ENCODE measurements around the gene MYO1D.

DNA sequence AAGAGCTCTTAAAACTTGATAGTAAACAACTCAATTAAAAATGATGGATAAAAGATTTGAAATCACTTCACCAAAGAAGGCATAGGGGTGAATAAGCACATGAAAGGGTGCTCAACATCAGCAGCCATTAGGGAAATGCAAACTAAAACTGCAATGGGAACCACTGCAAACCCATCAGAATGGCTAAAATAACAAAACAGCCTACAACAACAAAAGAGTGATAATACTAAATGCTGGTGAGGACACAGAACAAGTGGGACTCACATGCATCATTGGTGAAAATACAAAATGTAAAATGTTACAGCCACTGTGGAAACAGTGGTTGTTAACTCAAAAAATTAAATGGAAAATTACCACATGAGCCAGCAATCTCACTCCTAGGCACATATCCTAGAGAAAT is 268.7 kb downstream of the MYO1D start:
- TF ChIP-seq SP1 (IDR thresholded peaks at IDR 0.05) (no peak), FOXA1 (IDR thresholded peaks at IDR 0.05) (no peak), FOXM1 (IDR thresholded peaks at IDR 0.05; ENCODE audit: borderline replicate concordance) (no peak), SUZ12 (IDR thresholded peaks at IDR 0.05) (no peak), NFRKB (IDR thresholded peaks at IDR 0.05) (no peak), ARNT (IDR thresholded peaks at IDR 0.05) (no peak), ZNF384 (IDR thresholded peaks at IDR 0.05) (no peak), CTBP1 (IDR thresholded peaks at IDR 0.05; ENCODE audit: borderline replicate concordance) (no peak), LEF1 (IDR thresholded peaks at IDR 0.05; ENCODE audit: borderline replicate concordance) (no peak), ELF4 (IDR thresholded peaks at IDR 0.05) (no peak)
- TF ChIP-seq, protein P1, sequence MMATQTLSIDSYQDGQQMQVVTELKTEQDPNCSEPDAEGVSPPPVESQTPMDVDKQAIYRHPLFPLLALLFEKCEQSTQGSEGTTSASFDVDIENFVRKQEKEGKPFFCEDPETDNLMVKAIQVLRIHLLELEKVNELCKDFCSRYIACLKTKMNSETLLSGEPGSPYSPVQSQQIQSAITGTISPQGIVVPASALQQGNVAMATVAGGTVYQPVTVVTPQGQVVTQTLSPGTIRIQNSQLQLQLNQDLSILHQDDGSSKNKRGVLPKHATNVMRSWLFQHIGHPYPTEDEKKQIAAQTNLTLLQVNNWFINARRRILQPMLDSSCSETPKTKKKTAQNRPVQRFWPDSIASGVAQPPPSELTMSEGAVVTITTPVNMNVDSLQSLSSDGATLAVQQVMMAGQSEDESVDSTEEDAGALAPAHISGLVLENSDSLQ (IDR thresholded peaks at IDR 0.05): no peak
